ENCODE results near the gene B4GALT6. TPM values are rescaled to one million over a fixed set of nuclear protein-coding genes. Genes with fewer than 3 reads are reported as not detected.

The B4GALT6 gene
- polyA plus RNA-seq, 10 donors = 10.1 to 15.2 (median 12.3) TPM

- no peak for DNase-seq
Observed at GRCh38 chr18:31634331-31634713, 50.1 kb downstream of the B4GALT6 start.

- no peak for DNase-seq
Observed at GRCh38 chr18:31633392-31634330, 50.7 kb downstream of the B4GALT6 start.

DNA sequence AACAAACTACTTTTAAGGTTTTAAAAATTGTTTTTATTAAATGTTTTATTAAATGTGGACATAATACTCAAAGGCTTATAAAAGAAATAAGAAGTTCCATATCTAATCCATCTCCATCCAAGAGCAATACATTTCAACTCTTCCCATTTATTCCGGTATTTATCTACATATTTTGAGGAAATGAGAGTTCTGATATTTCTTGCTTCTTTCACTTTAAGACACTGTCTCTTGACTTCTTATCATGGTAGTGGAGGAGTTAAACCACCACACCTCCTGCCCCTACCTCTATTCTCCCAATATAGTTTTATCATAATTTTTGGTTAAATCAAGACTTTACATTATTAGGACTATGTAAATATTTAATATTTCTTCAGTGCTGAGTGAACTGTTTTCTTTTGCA lies 52.0 kb downstream of the B4GALT6 start:
- DNase-seq = no peak

DNA sequence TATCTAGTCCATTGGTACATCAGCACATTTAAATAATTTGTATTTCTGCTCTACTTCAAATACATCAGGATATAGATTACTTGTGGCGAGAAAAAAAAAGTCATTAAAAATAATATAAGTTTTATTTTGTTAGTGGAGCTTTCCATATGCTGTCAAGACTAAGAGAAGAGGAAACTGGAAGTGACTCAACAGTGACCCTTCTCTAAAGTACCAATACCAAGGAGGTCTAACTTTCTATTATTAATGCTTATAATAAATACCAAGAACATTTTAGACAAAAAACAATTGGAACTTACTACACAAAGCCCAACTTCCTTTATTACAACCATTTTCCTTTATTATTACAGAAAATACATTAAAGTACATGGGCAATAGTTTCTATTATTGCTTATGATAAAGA lies 52.9 kb downstream of the B4GALT6 start:
- DNase-seq = no peak

- DNase-seq = no peak
Observed at GRCh38 chr18:31630549-31630948, 53.8 kb downstream of the B4GALT6 start.

GRCh38 chr18:31626409-31626808 lies 58.0 kb downstream of the B4GALT6 start:
- no peak for DNase-seq

DNA sequence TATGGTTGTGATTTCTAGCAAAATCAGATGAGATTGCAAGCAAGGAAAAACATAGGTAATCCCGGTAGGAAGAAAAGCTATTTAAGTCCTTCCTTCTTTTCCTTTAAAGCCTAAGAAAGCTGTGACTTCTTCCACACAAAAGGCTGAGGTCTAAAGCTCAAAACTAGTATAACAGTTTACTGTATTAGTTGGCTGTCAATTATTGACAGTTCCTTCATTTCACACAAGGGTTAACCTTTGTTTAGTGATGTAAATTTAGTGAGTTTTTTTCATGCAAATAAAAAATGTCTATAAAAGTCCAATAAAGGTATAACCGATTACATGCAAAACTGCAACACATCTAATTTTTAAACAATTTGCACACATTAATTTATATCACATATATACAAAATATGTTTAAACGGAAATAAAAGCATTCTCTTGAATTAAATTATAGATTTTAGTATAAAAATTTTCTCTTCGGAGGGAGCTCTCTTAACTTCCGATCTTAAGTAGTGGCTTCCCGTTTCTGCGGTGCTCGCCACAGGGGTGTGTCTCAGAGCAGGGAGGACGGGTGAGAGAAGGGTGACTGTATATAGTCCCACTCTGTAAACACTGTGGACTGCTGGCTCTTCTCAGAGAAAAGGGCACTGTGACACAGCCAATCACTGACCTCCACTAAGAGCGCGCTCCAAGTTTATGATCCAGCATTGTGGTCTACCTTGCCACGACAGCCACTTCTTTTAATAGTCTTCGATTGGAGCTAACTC lies 59.3 kb downstream of the B4GALT6 start:
- no peak for DNase-seq

- no peak for DNase-seq
Observed at GRCh38 chr18:31619291-31619690, 65.1 kb downstream of the B4GALT6 start.

DNA sequence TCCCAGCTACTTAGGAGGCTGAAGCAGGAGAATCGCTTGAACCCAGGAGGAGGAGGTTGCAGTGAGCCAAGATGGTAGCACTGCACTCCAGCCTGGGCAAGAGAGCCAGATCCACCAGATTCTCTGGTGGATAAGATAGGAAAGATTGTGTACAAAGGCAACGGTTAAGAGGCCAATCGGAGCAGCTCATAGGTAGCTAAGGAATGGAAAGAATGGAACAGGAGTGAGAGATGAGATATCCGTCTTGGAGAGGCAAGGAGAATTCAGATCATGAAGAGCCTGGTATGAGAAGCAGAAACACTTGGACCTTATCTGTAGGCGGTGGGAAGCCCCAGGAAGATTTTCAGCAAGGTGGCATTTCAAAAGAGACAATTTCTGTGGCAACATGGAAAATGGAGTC lies 65.6 kb downstream of the B4GALT6 start:
- no peak for DNase-seq

DNA sequence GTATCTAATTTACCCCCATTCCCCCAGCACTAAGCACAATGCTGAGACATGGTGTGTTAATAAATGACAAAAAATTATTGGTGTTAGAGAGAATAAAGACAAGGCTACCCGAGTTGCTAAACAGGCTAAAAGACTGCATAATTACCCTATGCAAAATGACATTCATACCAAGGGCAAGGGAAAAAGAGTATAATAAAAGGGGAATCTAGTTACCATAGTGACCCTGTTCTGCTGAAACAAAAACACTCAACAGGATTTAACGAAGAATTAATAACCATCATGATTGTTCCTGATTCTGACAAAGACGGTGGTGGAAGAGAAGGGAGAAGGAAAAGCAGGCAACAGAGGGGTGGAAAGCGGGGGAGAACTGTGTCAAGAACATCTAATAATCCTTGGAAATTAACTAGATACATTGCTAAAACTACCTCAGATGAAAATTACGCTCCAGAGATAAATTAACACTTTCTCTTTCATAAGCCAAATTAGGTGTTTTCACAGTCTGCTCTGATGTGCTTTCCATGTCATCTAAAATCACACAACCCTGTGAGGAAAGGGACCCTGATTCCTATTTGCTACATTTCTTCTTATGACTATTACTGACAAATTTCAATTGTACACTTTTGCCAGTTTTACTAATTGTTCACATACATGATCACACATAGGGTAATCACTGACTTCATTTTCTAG lies 67.2 kb downstream of the B4GALT6 start:
- no peak for DNase-seq

- no peak for DNase-seq
Observed at GRCh38 chr18:31616586-31616985, 67.8 kb downstream of the B4GALT6 start.

GRCh38 chr18:31614044-31614443 lies 70.3 kb downstream of the B4GALT6 start:
- no peak for DNase-seq

DNA sequence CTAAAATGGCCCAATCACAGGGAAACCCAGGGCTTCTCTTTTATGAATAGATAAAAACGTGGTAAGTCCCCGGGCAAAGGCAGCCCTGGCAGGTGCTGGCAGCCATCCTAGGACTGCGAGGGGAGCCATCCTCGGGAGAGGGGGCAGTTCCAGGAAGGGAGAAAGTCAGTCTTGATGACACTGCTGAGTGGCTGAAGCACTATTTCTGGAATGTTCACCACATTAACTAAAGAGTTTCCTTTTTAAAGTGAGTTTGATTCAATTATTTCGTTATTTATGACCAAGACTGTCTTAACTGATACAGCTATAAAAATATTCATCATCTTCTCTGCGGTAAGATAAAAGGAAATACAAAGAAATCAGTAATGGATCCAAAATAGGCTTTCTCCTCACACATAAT lies 72.3 kb downstream of the B4GALT6 start:
- no peak for DNase-seq

GRCh38 chr18:31611511-31611910 lies 72.9 kb downstream of the B4GALT6 start:
- no peak for DNase-seq

DNA sequence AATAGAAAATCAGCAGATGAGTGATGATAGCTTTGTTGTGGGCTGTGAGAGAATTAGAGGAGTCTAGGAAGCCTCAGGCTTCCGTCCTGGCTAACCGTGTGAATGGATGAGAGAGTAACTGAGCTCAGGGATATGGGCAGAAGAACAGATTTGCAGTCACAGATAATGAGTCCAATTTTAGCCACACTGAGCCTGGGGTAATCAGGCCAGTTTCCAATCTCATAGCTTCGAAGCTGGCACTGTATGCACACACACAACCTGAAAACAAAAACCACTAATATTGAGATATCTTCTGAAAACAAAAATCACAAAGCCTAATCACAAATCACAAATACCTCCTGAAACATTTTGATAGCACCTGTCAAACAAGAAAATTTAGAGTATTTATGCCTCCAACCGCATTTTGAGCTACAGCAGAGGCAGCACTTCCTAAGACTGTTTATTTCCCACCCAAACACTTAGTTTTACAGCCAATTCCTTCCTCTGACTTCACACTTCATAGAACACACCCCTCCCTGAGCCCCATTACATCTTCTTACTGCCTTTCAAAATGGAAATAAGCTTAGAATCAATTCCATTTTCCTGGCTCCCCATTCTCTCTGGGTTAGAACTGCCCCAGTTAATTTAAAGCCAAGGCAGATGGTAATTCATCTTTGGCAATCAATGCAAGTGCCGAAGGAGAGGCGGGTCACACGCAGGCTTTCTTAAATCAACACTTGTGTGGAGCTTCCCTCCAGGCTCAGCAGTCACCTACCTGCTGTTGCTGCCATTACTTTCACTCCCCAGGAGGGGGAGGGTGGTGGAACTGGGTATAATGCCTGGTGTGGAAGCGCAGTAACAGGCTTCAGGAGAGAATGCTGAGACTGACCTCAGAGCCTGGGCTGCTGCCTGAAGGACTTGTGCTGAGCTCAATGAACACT lies 73.8 kb downstream of the B4GALT6 start:
- no peak for DNase-seq

DNA sequence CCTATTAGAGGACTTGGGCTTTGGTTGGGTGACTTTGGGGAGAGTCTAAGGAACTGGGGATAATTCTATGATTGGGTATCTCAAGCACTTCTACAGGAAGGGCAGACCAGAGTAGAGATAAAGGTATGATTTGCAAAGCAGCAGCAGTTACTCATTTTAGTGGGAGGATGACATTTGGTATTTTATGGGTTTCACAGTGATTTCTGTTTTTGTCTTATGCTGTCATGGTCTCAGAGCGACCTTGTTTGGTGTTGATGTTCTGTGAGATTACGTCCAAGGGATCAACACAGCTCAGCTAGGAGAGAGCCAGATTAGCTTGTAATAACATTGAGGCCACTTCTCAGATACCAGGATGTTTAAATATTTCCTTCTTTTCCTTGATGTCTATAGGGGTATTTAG lies 74.5 kb downstream of the B4GALT6 start:
- DNase-seq = no peak

GRCh38 chr18:31607384-31607783 lies 77.0 kb downstream of the B4GALT6 start:
- no peak for DNase-seq

GRCh38 chr18:31606265-31606664 lies 78.1 kb downstream of the B4GALT6 start:
- DNase-seq = no peak

- no peak for DNase-seq
Observed at GRCh38 chr18:31603315-31603714, 81.1 kb downstream of the B4GALT6 start.

DNA sequence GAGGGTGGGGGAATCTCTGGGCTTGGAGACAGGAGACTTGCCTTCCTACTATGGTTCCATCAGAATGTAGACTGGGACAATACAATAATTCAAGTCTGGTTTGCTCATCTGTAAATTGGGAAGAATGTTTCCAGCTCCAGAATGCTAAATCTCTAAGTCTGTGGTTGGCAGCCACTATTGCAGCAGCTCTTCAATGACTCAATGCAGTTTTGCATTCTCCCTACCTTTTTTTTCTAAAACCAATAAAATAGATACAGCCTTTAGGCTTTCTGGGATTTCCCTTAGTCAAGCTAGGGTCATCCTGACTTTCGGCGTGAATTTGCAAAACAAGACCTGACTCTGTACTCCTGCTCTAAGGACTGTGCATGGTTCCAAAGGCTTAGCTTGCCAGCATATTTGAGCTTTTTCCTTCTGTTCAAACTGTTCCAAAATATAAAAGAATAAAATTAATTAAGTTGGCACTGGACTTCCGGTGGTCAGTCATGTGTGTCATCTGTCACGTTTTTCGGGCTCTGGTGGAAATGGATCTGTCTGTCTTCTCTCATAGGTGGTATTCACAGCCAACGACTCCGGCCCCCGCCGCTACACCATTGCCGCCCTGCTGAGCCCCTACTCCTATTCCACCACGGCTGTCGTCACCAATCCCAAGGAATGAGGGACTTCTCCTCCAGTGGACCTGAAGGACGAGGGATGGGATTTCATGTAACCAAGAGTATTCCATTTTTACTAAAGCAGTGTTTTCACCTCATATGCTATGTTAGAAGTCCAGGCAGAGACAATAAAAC lies 86.2 kb downstream of the B4GALT6 start:
- DNase-seq = no peak

All from muscle of back (tissue), 11 donors.